HG03139 (cell line): ENCODE measurements around the gene MPDZ.
"Not testable (repeated sequence)": the region's sequence is repeated elsewhere in the genome, so short reads cannot be mapped to it uniquely, and the experiment has no call there.

Experiments
- ATAC-seq: cut with Tn5 transposase; IDR thresholded peaks from one replicate; pipeline ENCODE4 v1.9.1; 2021; ENCODE audit not compliant: unreplicated experiment

The MPDZ gene

DNA sequence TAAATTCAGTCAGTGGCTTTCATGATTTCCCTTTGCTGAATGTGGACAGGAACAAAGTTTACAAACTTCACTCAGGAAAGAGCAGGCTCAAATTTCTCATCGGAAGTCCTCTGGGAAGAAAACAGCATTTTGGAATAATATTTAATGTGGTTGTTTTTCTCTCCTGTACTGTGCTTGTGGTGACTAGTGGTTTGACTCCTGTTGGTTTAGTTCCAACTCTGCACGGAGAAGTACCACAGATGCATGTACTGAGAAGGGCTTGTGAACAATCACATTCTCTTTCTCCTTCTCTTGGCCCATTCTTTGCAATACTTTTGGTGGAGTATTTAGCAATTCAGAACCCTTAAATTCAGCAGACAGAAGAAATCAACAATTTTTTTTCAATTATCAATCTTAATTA, 13.3 kb downstream of the MPDZ start:
- no peak for ATAC-seq

DNA sequence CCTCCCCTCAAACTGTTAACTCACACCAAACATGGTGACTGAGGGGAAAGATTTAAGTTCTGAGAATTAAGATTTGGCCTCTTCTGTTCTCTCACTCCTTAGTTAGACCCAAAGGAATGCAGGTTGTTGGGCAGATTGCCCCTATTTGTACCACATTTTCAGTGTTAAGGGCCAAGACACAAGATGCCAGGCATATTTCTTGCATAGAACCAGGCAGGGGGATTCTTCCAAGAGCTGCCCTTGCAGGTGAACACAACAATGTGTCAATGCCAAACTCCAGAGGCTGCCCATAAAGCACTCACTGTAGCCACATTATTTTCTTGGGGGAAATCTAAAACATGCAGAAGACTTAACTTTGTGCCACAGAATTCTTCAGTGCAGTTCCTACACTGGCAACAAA, 14.7 kb downstream of the MPDZ start:
- no peak for ATAC-seq

- no peak for ATAC-seq
These were observed 16.0 kb downstream of the MPDZ start for GRCh38 chr9:13263511-13263910.

- ATAC-seq = no peak
These were observed 26.6 kb downstream of the MPDZ start for GRCh38 chr9:13252852-13253251.

- ATAC-seq = no peak
These were observed 35.3 kb downstream of the MPDZ start for GRCh38 chr9:13244181-13244580.

DNA sequence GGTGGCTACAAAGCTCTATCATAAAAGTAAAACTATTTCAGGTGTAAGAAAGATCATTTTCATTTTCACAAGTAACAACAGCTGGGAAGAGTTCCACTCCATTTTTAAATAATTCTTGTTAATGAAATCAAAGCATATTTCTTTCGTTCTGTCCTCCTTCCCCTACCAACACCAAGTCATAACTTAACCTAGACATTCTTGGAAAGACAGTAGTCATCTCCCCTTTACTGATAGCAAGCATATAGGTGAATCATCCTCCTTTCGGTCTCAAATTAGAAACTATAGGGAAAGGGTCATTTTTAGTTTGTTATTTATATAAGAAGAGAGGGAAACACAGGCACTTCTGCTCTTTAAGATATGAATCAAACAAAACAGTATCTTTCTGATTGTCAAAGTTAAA, 38.2 kb downstream of the MPDZ start:
- ATAC-seq = no peak

- no peak for ATAC-seq
These were observed 39.8 kb downstream of the MPDZ start for GRCh38 chr9:13239660-13240059.

DNA sequence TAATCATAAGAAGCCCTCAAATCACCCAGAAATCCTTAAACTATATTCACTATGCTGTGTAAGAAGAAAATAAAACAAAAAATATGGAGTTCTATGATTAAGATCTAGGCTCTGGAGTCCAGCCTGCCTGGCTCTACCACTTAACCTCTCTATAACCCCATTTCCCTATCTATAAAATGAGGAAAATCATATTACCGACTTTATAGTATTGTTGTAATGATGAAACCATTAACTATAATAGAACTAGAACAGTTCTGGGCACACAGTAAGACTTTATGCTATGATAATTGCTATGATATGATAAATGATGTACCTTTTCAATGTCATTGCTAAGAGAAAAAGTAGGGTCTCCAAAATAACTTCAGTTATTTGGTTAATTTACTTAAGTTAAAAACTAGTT, 40.3 kb downstream of the MPDZ start:
- no peak for ATAC-seq

DNA sequence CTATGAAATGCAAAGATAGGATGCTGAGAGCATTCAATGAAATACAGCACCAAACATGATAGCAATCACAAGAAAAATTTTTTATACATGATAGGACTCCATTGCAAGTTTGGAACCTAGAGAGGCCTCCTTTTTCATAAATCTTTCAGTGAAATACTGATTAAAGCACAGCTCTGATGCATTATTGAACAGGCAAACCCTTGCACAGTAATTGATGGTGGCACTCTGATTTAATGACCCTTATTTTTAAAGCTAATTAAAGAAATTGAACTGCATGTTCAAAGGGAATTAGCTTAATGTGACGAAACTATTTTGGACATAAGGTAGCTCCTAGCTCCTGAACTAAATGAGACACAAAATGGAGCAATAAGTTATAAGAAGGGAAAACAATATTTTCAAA, 44.6 kb downstream of the MPDZ start:
- no peak for ATAC-seq

DNA sequence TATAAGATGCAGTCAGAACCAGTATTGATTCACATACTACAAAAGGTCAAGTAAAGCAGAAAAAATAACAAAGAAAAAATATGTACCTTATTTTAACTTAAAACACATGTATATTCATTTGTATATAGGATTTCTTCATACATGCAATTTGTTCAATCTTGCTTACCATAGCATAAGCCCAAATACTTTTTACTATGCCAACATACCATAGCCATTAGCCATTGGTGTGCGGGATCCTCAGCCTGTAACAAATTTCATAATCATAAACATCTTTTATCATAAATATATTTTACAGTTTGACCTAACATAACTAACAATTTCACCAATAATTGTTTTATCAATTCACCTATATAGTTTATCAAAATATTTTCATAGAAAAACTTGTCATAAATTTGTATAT, 51.1 kb downstream of the MPDZ start:
- no peak for ATAC-seq

- ATAC-seq = no peak
These were observed 55.1 kb downstream of the MPDZ start for GRCh38 chr9:13224366-13224765.

- not testable (repeated sequence) for ATAC-seq
These were observed 56.8 kb downstream of the MPDZ start for GRCh38 chr9:13222733-13223132.

DNA sequence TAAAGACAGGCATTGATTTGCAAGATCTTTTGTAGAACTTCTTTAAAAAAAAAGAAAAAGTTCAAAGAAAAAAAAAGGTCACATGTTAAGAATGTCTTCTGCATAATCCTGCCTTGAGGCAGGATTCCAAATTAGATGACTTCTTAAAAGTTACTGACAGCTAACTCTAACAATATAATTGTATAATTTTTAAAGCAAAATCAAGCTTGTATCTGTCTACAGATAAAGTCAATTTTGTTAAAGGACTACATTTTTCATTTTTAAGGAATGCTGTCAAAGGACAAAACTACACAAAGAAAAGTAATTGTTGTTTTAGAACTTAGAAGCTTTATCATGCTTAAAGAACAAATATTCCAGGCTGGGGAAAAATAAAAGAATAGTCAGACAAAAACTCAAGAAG, 57.8 kb downstream of the MPDZ start:
- no peak for ATAC-seq

GRCh38 chr9:13220837-13221236, 58.7 kb downstream of the MPDZ start:
- no peak for ATAC-seq

- ATAC-seq = no peak
These were observed 63.5 kb downstream of the MPDZ start for GRCh38 chr9:13215791-13216554.

DNA sequence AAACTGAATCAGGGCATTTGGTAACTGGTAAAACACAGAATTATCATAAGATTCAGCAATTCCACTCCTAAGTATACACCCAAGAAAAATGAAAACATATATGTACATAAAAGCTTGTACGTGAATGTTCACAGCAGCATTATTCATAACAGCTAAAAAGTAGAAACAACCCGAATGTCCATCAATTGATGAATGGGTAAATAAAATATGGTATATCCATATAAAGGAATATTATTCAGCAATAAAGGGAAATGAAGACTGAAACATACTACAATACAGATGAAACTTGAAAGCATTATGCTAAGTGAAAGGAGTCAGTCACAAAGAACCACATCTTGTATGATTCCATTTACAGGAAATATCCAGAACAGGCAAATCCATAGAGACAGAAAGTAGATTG, 65.5 kb downstream of the MPDZ start:
- no peak for ATAC-seq

- no peak for ATAC-seq
These were observed 66.2 kb downstream of the MPDZ start for GRCh38 chr9:13213337-13213736.

DNA sequence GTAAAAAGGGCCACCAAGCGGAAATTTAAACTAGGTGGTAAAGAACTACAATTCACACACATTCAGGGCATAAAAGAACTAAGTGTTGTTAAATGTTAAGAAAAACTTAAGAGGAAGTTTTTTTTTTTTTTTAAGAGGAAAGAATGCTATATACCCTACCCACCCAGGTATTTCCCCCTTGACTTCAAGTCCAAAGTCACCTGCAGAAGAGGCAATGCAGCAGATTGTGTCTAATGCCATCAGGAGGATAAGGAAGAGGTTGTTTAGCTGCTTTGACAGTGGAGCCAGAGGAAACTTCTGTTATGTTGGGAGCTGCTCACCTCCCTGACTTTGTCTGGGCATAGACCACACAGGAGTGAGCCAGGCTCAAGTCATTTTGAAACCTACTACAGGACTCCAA, 69.2 kb downstream of the MPDZ start:
- ATAC-seq = no peak

DNA sequence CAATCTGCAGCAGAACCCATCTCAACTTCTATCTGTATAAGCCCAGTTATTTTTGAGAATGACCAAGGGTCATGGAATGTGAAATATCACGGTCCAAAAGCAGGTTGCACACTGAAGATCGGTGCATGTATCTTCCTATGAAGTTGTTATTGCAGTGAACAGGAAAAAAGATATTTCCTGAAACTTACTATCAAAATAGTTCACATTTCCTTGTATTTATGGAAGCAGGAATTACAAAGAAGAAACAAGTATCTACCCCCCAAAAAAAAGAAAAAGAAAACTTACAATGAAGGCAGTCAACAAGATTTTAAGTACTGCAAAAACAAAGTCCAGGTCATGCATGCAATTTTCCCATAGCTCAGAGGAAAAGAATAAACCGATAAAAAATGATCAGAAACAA, 70.0 kb downstream of the MPDZ start:
- ATAC-seq = no peak

GRCh38 chr9:13205824-13206223, 73.7 kb downstream of the MPDZ start:
- no peak for ATAC-seq

GRCh38 chr9:13190040-13190439, 89.5 kb downstream of the MPDZ start:
- ATAC-seq = no peak

DNA sequence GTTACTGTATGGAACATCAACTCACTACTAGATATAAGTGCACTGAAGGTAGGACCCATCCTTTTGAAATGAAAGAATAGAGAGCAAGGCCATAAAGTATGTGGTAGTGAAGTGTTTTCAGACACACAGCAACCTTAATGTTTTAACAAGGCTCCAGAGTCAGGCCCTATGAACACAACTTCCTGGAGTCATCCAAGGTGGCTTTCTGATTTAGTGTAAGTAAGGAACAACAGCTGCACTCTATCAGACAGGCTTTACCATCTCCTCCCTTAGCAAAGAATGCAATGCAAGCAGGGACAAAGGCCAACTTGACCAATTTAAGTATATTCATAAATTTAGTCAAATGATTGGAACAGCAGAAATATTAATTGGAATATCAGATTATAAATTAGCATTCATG, 90.1 kb downstream of the MPDZ start:
- no peak for ATAC-seq

GRCh38 chr9:13186774-13187173, 92.7 kb downstream of the MPDZ start:
- no peak for ATAC-seq
